C4-2B (cell line): ENCODE measurements around the gene CHST13.

ENCODE experiments used
- H3K27ac ChIP-seq: fragments of 450-650 bp; 2 replicates; pipeline ENCODE4 v1.5.1; 2017
- CTCF ChIP-seq: fragments of 450-650 bp; conservative IDR thresholded peaks from 2 replicates; pipeline ENCODE4 v1.5.1; 2017; ENCODE audit warnings: mild to moderate bottlenecking
- ZFX ChIP-seq: fragments of 450-650 bp; IDR thresholded peaks from 2 replicates; pipeline ENCODE4 v1.6.1; 2017

Gene CHST13

GRCh38 chr3:126541628-126542339, 17.8 kb downstream of the CHST13 start:
- no peak overlapping the region for H3K27ac ChIP-seq
- TF ChIP-seq ZFX = no peak
- TF ChIP-seq CTCF = no peak

GRCh38 chr3:126542340-126543241, 18.6 kb downstream of the CHST13 start:
- H3K27ac ChIP-seq = no peak overlapping the region
- TF ChIP-seq CTCF (no peak), ZFX (no peak)

- TF ChIP-seq ZFX (no peak), CTCF (no peak)
Measured at GRCh38 chr3:126543457-126544061, 19.6 kb downstream of the CHST13 start.

GRCh38 chr3:126544596-126545281, 20.8 kb downstream of the CHST13 start:
- no peak overlapping the region for H3K27ac ChIP-seq
- TF ChIP-seq CTCF = no peak
- no peak for TF ChIP-seq ZFX

More at GRCh38 chr3:126543457-126544061, 19.6 kb downstream of the CHST13 start:
- H3K27ac ChIP-seq = no peak overlapping the region

- TF ChIP-seq CTCF (no peak), ZFX (no peak)
- no peak overlapping the region for H3K27ac ChIP-seq
Measured at GRCh38 chr3:126545544-126545943, 21.6 kb downstream of the CHST13 start.

- H3K27ac ChIP-seq = no peak overlapping the region
- TF ChIP-seq ZFX (no peak), CTCF (no peak)
Measured at GRCh38 chr3:126546013-126546412, 22.1 kb downstream of the CHST13 start.
